K562 (cell line): Measurements from ENCODE around the gene SLC4A3. TPM values are rescaled to one million over a fixed set of nuclear protein-coding genes. Genes with fewer than 3 reads are reported as not detected.

Source experiments
- ATAC-seq: fragments of 200-7000 bp; cut with Tn5 transposase; 3 replicates; pipeline ENCODE4 v1.9.1; 2020; ENCODE audit warnings: moderate library complexity
- BruUV-seq: library from RNA; stranded (reverse); fragments of 400-500 nt; replicated peaks from 2 replicates; lab custom pipeline; 2021; lab: Mats Ljungman, UMichigan
- CTCF ChIA-PET: fragments of 300-600 bp; formaldehyde crosslinking; extraction: SDS; loops from one replicate; lab custom pipeline; 2021; ENCODE audit warnings: low intra/inter-chr PET ratio; lab: Yijun Ruan, JAX
- POLR2A ChIA-PET: fragments of 300-600, 350-650 bp; sonication (Branson Sonifier 250); formaldehyde crosslinking; extraction: SDS; loops from one replicate; lab custom pipeline; 2021; ENCODE audit warnings: antibody characterized with exemption, inconsistent platforms; lab: Yijun Ruan, JAX
- DNase-seq, 4 experiments: peaks; one replicate each; pipeline versions ENCODE4 v3.0.0 to v3.0.0-alpha.2; 2011 to 2018; ENCODE audit warnings: low spot score in 3 of 4, mixed read lengths in 3 of 4; ENCODE audit errors: extremely low read depth in 1 of 4
- FAIRE-seq: peaks from 2 replicates; lab custom pipeline; 2011; peaks lifted over from hg19 to GRCh38; lab: Jason Lieb, UNC
- H2AFZ ChIP-seq: 2 replicates; pipeline ENCODE4 v1.6.0; 2011; ENCODE audit warnings: low read depth, low read length, control low read depth, inconsistent platforms
- H3K27ac ChIP-seq: fragments of 200-600 bp; 3 replicates; pipeline ENCODE4 v1.8.0; 2011; ENCODE audit warnings: low read depth, mild to moderate bottlenecking, control low read depth, inconsistent platforms, low read length, moderate library complexity, mixed read lengths; ENCODE audit errors: extremely low read depth
- H3K27me3 ChIP-seq, 2 experiments: fragments of 300-600 bp in 1 of 2; 2 replicates in 1 of 2; 3 replicates in 1 of 2; pipeline versions ENCODE4 v1.6.0 to v1.8.0; 2011; ENCODE audit warnings: inconsistent platforms in 2 of 2, low read length in 2 of 2, mild to moderate bottlenecking in 1 of 2, mixed read lengths in 1 of 2, moderate library complexity in 1 of 2; ENCODE audit not compliant: control insufficient read depth in 2 of 2, insufficient read depth in 2 of 2
- H3K36me3 ChIP-seq: fragments of 300-600 bp; 3 replicates; pipeline ENCODE4 v1.8.0; 2011; ENCODE audit warnings: mild to moderate bottlenecking, low read length, inconsistent platforms; ENCODE audit not compliant: control insufficient read depth, insufficient read depth
- H3K4me1 ChIP-seq, 2 experiments: fragments of 200-600 bp in 1 of 2; replicated peaks in 1 of 2; 2 replicates in 1 of 2; 3 replicates in 1 of 2; pipeline versions ENCODE4 v1.5.1 to v1.8.0; 2011; ENCODE audit warnings: inconsistent platforms in 2 of 2, low read length in 2 of 2, mild to moderate bottlenecking in 1 of 2, mixed read lengths in 1 of 2, moderate library complexity in 1 of 2; ENCODE audit not compliant: control insufficient read depth in 2 of 2, insufficient read depth in 2 of 2
- H3K4me2 ChIP-seq: 2 replicates; pipeline ENCODE4 v1.6.1; 2011; ENCODE audit warnings: low read length, control low read depth, inconsistent platforms, mixed read lengths; ENCODE audit not compliant: insufficient read depth
- H3K4me3 ChIP-seq: fragments of 200-600 bp; sonication (generic), shearing (Covaris generic); 2 replicates; pipeline ENCODE4 v1.5.1; 2016; ENCODE audit warnings: control low read depth, inconsistent platforms
- H3K79me2 ChIP-seq: fragments of 200-600 bp; 3 replicates; pipeline ENCODE4 v1.8.0; 2011; ENCODE audit warnings: low read length, inconsistent platforms; ENCODE audit not compliant: control insufficient read depth, insufficient read depth
- H3K9ac ChIP-seq, 2 experiments: 2 replicates each; pipeline versions ENCODE4 v1.6.0 to v1.6.1; 2011; ENCODE audit warnings: low read depth in 2 of 2, low read length in 2 of 2, control low read depth in 1 of 2, inconsistent platforms in 1 of 2, mild to moderate bottlenecking in 1 of 2, mixed read lengths in 1 of 2; ENCODE audit not compliant: insufficient read depth in 1 of 2
- H3K9me1 ChIP-seq: one replicate; pipeline ENCODE4 v1.6.0; 2011; ENCODE audit warnings: inconsistent platforms, mild to moderate bottlenecking, low read length, moderate library complexity; ENCODE audit not compliant: control insufficient read depth, insufficient read depth
- H3K9me3 ChIP-seq: replicated peaks from 2 replicates; pipeline ENCODE4 v1.5.1; 2011; ENCODE audit warnings: low read depth, low read length, inconsistent platforms; ENCODE audit not compliant: control insufficient read depth, insufficient read depth
- H4K20me1 ChIP-seq: replicated peaks from 2 replicates; pipeline ENCODE4 v1.6.1; 2011; ENCODE audit warnings: low read length, inconsistent platforms, mixed read lengths; ENCODE audit not compliant: control insufficient read depth, insufficient read depth
- C11orf30 ChIP-seq: fragments of 450-650 bp; IDR thresholded peaks from 2 replicates; pipeline ENCODE4 v1.6.1; 2016; ENCODE audit warnings: low read depth, mild to moderate bottlenecking
- CCAR2 ChIP-seq: fragments of 200-400 bp; formaldehyde crosslinking; IDR thresholded peaks from 2 replicates; pipeline ENCODE4 v1.6.1; 2017; ENCODE audit warnings: mild to moderate bottlenecking, low read depth, low read length
- DPF2 ChIP-seq: fragments of 450-650 bp; IDR thresholded peaks from 2 replicates; pipeline ENCODE4 v1.6.1; 2016
- NEUROD1 ChIP-seq: fragments of 150-350 bp; IDR thresholded peaks from 2 replicates; pipeline ENCODE4 v1.6.1; 2014; ENCODE audit warnings: borderline replicate concordance, low read length, low read depth; ENCODE audit not compliant: partially characterized antibody
- OTX1 ChIP-seq: fragments of 450-650 bp; formaldehyde crosslinking; IDR thresholded peaks from 2 replicates; pipeline ENCODE4 v1.4.0; 2022; ENCODE audit warnings: mild to moderate bottlenecking
- WGBS: fragments of 100-300 bp; shearing (Covaris generic); methylation state at CpG from one replicate; pipeline ENCODE4 v1.1.6; 2016; ENCODE audit warnings: low coverage, mixed read lengths; ENCODE audit not compliant: insufficient coverage; ENCODE audit errors: missing lambda C conversion rate; 5-methylcytosine and 5-hydroxymethylcytosine counted together
- in situ Hi-C: fragments of 300-500 bp; cut with MboI; formaldehyde crosslinking; loops from 4 replicates; pipeline ENCODE4 v1.15.0; 2018; ENCODE audit warnings: inconsistent platforms, mixed read lengths
- intact Hi-C: fragments of 100-400 bp; cut with micrococcal nuclease; formaldehyde crosslinking; loops from 2 replicates; pipeline ENCODE4 v1.14.2; 2022
- polyA plus RNA-seq, 8 experiments: library from polyadenylated mRNA; depleted of rRNA in 4 of 8; stranded (reverse) in 5 of 8; unstranded in 3 of 8; fragments of >200 nt; fragmentation: Nextera tagmentation in 2 of 8; fragmentation: Illumina TruSeq in 1 of 8; extraction: Ambion mirVana in 2 of 8; extraction: Trizol in 1 of 8; gene quantifications; 2 replicates each; pipeline versions ENCODE4 v1.2.1 to v1.2.3, GENCODE V29; 2011 to 2014; ENCODE audit warnings: inconsistent platforms in 1 of 8, missing spikeins in 1 of 8
- total RNA-seq, 7 experiments: library from RNA; depleted of rRNA in 6 of 7; stranded (reverse); fragments of >200 nt in 6 of 7; fragmentation: Illumina TruSeq in 2 of 7; extraction: Trizol in 2 of 7; gene quantifications; 2 replicates each; pipeline versions ENCODE4 v1.2.1 to v1.2.3, GENCODE V29; 2011 to 2021; ENCODE audit warnings: low replicate concordance in 1 of 7
- TF ChIP-seq, protein P1 (sequence below): fragments of 250-450 bp; sonication (Bioruptor Pico); IDR thresholded peaks from 2 replicates; pipeline ENCODE4 v1.9.0; 2021; ENCODE audit warnings: mild to moderate bottlenecking

Gene SLC4A3
- total and polyA plus RNA-seq, 9 of the 15 experiments (the other 6 are each of a cell fraction or from before 2014, with no cell fraction given): 0.04 to 0.31 (median 0.16) TPM; not detected in 5

DNA sequence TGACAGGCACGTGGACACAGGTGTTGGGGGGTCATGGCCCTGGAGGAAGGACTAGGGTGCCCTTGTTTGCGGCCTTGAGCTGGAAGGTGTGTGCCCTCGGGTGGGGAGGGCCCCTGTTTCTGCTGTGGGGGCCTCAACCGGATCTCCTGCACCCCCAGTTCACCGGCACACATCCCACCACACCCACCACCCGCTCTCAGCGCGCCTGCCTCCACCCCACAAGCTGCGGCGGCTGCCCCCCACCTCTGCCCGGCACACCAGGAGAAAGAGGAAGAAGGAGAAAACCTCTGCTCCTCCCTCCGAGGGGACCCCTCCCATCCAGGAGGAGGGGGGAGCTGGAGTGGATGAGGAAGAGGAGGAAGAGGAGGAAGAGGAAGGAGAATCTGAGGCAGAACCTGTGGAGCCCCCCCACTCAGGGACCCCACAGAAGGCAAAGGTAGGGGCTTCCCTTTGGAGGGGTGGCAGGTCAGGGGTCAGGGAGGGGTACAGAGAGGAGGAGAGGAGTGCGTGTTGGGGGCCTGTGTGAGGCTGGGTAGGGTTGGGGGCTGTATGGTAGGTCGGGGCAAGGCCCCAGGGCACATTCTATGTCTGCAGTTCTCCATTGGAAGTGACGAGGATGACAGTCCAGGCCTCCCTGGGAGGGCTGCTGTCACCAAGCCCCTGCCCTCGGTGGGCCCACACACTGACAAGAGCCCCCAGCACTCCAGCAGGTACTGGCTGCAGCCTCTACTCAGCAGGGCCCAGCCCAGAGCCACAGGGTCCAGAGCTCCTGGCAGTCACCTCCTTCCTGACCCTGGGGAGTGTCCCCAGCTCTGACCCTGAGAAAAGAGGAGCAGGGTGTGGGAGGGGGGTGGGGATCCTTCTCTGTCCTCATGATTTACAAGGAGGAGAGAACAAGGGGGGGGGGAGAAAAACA is 1.8 kb downstream of the SLC4A3 start:
- POLR2A ChIA-PET: interaction anchor here (0.5 kb wide), 1 partner anchor 39 kb away, joined by 3 read pairs; no protein-coding TSS in a partner anchor
- peaks cover 0 to 54% of the 10 kb centered on the region in 2 experiments; a peak in 2 of 5 replicates for H3K4me1 ChIP-seq
- ATAC-seq (no peak), DNase-seq (no peak), FAIRE-seq (no peak)
- peaks cover 0 to 10% of the 10 kb centered on the region in 2 experiments; a peak in 1 of 5 replicates for H3K27me3 ChIP-seq
- H3K27ac ChIP-seq: no peak overlapping the region
- H3K4me3 ChIP-seq: no peak overlapping the region
- CTCF ChIA-PET: no interaction called here
- in situ Hi-C loops: no loop called here
- intact Hi-C loops: loop anchor here (5.0 kb wide), 1 partner anchor 87 kb away; the partner anchor contains the start of genes CHPF and TMEM198
- no peaks in the 10 kb centered on the region for H3K9me3 ChIP-seq
- no peak overlapping the region for H3K9ac ChIP-seq
- H3K36me3 ChIP-seq: no peaks in the 10 kb centered on the region
- H3K79me2 ChIP-seq: no peaks in the 10 kb centered on the region
- no peak overlapping the region for H2AFZ ChIP-seq
- H4K20me1 ChIP-seq: 0 out of 2 replicates have a peak, but pooled peaks cover 3% of the 10 kb centered on the region
- TF ChIP-seq CCAR2: no peak
- no peak for TF ChIP-seq DPF2
- no peak for TF ChIP-seq OTX1 (CRISPR knock-in tag)
- no peak for TF ChIP-seq C11orf30
- TF ChIP-seq NEUROD1: no peak
- TF ChIP-seq, protein P1, sequence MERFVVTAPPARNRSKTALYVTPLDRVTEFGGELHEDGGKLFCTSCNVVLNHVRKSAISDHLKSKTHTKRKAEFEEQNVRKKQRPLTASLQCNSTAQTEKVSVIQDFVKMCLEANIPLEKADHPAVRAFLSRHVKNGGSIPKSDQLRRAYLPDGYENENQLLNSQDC (CRISPR knock-in tag): no peak
- H3K9me1 ChIP-seq: no peaks in the 10 kb centered on the region
- WGBS: 38% methylated on average over 4 of the region's 16 CpGs
- no peak overlapping the region for H3K4me2 ChIP-seq
- BruUV-seq: no TSS peak
